Measurements from ENCODE around the gene MRPS6. TPM values are rescaled to one million over a fixed set of nuclear protein-coding genes. Genes with fewer than 3 reads are reported as not detected.

MRPS6 gene
- total and polyA plus RNA-seq, 2 of the 13 experiments (the other 11 are each of a cell fraction or from before 2014, with no cell fraction given): 14.2 to 26.9 TPM

GRCh38 chr21:34190576-34191321 is 117.4 kb downstream of the MRPS6 start:
- H3K9me3 ChIP-seq (ENCODE audit: low read length): no peaks in the 10 kb centered on the region
- DNase-seq (ENCODE audit: low spot score): no peak
- H3K9ac ChIP-seq (ENCODE audit: insufficient read depth, low read depth, low read length): no peak overlapping the region
- no peak for TF ChIP-seq TCF12 (IDR thresholded peaks at IDR 0.05)
- no peak for TF ChIP-seq TCF12 (CRISPR knock-in tag; IDR thresholded peaks at IDR 0.05)
- no peak for TF ChIP-seq FOXP1 (IDR thresholded peaks at IDR 0.05)
- 0 out of 2 replicates have a peak, but pooled peaks have one; percentile 13 for TF ChIP-seq FOXP1 (CRISPR knock-in tag; IDR thresholded peaks at IDR 0.05)
- TF ChIP-seq ATF3 (CRISPR knock-in tag; IDR thresholded peaks at IDR 0.05): 0 out of 2 replicates have a peak, but pooled peaks have one; percentile 18
- peak; percentile 79 for TF ChIP-seq FOSL2 (CRISPR knock-in tag; IDR thresholded peaks at IDR 0.05)
- TF ChIP-seq ARID5B (CRISPR knock-in tag; IDR thresholded peaks at IDR 0.05): 0 out of 2 replicates have a peak, but pooled peaks have one; percentile 24
- no peak for TF ChIP-seq RARG (CRISPR knock-in tag; IDR thresholded peaks at IDR 0.05; ENCODE audit: low read depth)
- TF ChIP-seq ZNF546 (CRISPR knock-in tag; conservative IDR thresholded peaks at IDR 0.05): no peak
- peak; percentile 61; the same call in 1 of the 2 replicates for TF ChIP-seq ZNF317 (CRISPR knock-in tag; IDR thresholded peaks at IDR 0.05)
- TF ChIP-seq FOSL1 (CRISPR knock-in tag; IDR thresholded peaks at IDR 0.05; ENCODE audit: borderline replicate concordance): peak; percentile 45; the same call in 1 of the 2 replicates
- no peak for TF ChIP-seq ESRRA (CRISPR knock-in tag; IDR thresholded peaks at IDR 0.05; ENCODE audit: low read depth)
- TF ChIP-seq TBP (CRISPR knock-in tag; IDR thresholded peaks at IDR 0.05): no peak
- no peak for TF ChIP-seq ZNF891 (CRISPR knock-in tag; IDR thresholded peaks at IDR 0.05)
- H3K4me1 ChIP-seq (ENCODE audit: insufficient read depth, low read length): peaks cover 43% of the 10 kb centered on the region
- peak; percentile 40; the same call in 2 of the 3 replicates for ATAC-seq
- H3K27me3 ChIP-seq (ENCODE audit: control insufficient read depth in 1 of 2, insufficient read depth in 2 of 2, low read length in 2 of 2): no peaks in the 10 kb centered on the region
- FAIRE-seq: no peak
- no peak overlapping the region for H3K27ac ChIP-seq (ENCODE audit: extremely low read length, insufficient read depth, low read length)
- WGBS (ENCODE audit: low lambda C conversion rate): 34% methylated on average over 7 of the region's 7 CpGs
- BruUV-seq (replicated peaks): no TSS peak
- no peaks in the 10 kb centered on the region for H3K36me3 ChIP-seq (replicated peaks in 1 of 2; ENCODE audit: control insufficient read depth in 1 of 2, insufficient read depth in 2 of 2, low read length in 2 of 2)
- intact Hi-C loops (cut with micrococcal nuclease; ENCODE audit: unreplicated experiment) (no loop called here), in situ Hi-C loops (cut with HindIII; ENCODE audit: extremely low pct_ligation_motif_present, low pct_unique_long_range_greater_than_20kb) (no loop called here)
- no peaks in the 10 kb centered on the region for H3K79me2 ChIP-seq (ENCODE audit: insufficient read depth, low read length)
- H3K4me2 ChIP-seq (ENCODE audit: low read depth, low read length): no peak overlapping the region
- no peak overlapping the region for H3K4me3 ChIP-seq (replicated peaks in 1 of 3; ENCODE audit: insufficient read depth in 1 of 3, low read depth in 2 of 3, low read length in 3 of 3)
- ChIA-PET CTCF (ENCODE audit: low intra/inter-chr PET ratio, low total read pairs) (no interaction called here), POLR2A (no interaction called here)
- no peaks in the 10 kb centered on the region for H4K20me1 ChIP-seq (ENCODE audit: insufficient read depth, low read length)
- H2AFZ ChIP-seq (ENCODE audit: low read length): no peak overlapping the region

Measured in HepG2 (cell line).